Activated CD8-positive, alpha-beta memory T cell treated with anti-CD3 and anti-CD28 coated beads, Interleukin-2, amount 50 U/mL, for 48 hours (primary cell): ENCODE results near the gene PERCC1.
"Not testable (repeated sequence)": the region's sequence is repeated elsewhere in the genome, so short reads cannot be mapped to it uniquely, and the experiment has no call there.

Experiments
- DNase-seq: peaks from one replicate; pipeline ENCODE4 v3.0.0-alpha.2; 2020

Gene PERCC1

DNA sequence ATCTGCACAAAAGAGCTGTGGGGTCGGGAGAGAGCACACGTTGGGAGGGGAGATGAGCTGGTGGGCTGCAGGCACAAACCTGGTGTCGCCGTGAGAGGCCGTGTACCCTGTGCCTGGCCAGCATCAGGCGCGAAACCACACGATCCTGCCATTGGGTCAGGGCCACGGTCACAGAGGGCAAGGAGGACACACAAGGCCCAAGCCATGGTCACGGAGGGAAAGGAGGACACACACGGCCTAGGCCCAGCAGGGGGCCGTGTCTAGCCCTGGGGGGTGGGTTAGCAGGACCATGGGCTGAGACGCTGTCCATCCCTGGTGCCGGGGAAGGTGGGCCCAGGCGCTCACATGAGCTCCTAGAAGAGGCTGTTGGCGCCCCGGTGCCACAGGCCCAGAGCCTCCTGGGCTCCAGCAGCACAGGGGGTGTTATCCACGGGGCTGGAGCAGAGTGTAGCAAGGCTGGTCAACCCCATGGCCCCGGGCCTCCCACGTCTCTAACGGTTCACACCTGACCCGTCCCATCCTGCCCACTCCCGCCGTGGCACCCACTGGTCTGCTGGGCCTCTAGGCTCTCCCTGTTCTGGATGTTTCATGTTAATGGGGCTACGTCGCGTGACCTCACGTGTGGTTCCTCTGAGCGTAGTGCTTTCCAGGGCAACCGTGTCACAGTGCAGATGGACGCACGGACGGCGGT, 21.0 kb downstream of the PERCC1 start:
- no peak for DNase-seq

DNA sequence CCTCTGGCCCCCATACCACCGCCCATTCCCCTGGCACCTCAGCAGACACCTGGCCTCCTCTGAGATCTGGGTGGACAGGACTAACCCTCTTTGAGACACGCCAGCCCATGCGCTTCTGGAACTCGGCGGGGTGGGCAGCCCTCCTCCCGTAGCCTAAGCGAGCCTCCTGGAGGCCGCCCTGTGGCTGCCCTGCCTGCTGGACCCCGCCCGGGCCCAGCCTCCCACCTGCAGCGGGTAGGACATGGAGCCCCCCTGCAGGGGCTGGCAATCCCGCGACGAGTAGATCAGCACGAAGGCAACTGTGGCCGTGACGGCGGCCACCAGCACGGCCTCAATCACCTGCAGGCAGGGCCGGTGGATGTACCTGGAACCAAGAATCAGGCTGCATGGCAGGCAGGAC, 21.7 kb downstream of the PERCC1 start:
- no peak for DNase-seq

DNA sequence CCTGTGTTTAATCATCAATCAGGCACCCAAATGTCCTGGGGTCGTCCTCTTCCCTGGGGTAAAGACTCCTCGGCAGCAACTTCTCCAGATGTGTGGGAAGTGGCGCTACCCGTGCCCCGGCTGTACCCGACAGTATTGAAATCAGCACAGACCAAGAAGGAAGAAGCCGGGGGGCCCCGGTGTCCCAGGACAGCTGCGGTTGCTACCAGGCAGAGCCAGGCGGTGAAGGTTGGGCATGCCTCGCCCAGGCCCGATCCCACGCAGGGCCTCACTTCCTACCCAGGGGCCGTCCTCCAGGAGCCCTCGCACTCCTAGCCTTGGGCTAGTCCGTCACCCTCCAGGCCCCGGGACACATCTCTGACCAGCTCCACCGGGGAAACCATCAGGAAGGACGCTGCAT, 22.4 kb downstream of the PERCC1 start:
- no peak for DNase-seq

DNA sequence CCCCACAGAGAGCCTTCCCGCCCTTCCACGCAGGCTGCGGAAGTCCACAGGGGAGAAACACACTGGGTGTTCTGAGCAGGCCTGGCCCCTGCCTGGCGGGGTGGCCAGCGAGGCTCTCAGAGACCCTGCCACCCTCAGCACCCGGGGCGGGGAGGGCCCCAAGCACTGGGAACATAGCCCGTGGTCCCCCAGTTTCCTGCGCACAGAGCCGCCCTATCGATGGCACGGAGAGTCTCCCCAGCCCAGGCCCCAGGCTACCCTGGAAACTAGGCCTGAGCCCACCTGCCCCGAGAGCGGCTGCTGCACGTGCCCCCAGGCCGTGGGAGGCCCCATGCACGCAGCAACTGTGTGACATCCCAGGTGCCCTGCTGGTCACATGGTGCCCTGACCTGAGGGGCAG, 23.7 kb downstream of the PERCC1 start:
- no peak for DNase-seq

DNA sequence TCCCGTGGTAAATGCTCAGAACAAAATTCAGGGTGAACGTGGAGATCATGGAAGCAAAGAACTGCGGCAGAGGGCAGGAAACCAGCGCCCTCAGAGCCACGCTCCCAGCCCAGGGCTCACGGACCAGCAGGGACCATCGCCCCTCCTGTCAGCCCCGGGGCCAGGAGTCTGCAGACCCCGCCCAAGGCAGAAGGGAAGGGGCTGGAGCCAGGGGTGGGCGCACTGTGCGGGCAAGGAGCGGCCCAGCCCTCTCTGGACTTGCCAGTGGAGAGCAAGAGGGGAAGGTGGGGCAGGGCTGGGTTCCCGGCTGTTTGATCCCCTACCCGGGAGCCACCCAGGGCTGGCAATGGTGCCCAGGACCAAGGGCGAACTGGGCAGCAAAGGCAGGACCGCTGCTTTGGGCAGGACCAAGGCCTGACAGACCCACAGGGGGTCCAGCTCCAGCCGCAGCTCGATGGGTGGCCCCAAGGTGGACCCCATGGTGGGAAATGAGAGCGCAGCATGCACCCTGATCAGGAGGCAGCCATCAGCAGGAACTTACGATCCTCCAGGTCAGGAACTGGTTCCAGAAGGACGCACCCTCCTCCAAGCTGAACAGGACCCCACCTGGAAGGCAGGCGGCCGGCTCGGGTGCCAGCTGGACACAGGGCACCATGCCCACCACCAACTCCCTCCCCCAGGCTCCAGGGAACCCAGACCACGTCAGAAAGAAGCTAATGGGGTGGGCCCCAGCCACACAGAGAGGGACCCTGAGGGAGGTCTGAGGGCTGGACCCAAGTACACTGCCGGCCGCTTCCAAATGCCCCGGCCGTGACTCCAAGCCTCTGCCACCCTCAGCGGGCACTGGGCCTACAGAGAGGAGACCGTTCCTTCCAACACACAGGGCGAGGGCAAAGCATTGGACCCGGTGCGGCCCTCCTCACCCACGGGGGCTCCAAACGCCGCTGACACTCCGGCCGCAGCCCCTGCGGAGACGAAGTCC, 24.6 kb downstream of the PERCC1 start:
- DNase-seq: no peak

DNA sequence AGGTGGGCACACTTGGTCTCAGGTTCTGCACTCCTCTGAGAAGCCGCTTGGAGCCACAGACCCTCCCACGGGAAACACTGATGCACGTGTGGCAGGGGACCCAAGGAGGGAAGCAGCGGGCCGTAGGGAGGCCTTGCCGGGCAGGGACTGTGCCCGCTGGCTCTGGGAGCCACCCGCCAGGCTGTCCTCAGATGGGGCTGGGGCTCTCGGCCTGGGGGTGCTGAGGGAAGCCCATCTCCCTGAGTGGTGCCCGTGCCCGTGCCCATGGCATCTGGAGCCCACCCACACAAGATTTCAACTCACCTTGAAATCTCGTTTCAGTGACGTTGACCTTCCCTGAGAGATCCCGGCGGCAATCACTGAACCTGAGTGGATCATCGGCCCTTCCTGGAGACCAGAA, 26.1 kb downstream of the PERCC1 start:
- no peak for DNase-seq

DNA sequence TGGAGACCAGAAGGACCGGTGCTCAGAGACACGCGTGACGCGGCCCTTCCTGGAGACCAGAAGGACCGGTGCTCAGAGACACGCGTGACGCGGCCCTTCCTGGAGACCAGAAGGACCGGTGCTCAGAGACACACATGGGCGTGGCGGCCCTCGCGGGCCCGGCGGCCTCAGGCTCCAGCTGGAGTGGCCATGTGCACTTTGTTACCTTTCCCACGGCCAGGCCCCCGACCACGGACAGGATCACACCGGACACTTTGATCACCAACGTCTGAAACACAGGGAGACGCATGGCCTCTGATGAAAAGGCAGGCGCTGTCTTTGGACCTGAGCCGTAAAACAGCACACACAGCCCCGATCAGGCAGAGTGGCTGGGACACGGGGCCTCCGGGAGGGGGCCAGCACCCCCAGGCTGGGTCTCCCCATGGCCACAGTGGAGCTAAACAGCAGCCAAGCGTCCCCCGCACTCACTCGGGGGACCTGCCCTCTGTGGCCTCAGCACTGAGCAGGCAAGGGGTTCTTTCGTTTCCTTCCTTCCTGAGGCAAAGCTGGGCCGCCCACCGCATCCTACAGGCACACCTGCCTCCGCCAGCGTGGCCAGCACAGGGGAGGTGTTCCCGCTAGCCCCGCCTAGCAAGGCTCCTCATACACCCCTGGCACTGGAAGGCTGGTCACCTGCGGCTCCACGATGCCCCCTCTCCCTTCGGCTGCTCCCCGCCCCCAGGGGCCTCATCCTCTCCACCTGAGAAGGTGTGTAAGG, 26.8 kb downstream of the PERCC1 start:
- DNase-seq: no peak

DNA sequence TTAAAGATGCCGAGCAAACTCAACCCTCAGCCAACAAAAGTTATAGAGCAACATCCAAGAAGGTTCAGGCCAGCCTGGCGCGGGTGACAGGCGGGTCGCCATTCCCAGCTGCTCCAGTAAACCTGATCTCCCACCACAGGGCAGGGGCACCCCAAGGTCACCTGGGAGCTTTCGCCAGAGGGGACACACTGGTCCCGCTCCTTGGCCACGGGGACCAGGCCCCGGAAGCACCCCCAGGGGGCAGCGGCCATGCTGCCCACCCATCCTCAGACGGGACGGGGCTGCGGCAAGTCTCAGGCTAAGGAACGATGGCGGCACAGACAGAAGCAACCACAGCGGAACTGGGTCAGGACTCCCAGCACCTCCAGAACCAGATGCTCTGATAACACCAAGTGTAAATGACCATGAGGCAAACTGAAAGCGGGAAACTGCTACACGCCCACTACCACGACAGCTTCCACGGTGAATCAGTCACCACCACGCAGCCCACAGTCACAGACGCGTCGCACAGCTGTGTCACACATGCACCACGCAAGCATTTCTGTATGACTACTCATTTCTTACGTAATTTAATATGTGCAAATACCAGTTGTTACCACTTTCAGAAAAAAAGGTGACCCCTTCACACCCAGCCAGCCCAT, 27.6 kb downstream of the PERCC1 start:
- peak; percentile 67 for DNase-seq

DNA sequence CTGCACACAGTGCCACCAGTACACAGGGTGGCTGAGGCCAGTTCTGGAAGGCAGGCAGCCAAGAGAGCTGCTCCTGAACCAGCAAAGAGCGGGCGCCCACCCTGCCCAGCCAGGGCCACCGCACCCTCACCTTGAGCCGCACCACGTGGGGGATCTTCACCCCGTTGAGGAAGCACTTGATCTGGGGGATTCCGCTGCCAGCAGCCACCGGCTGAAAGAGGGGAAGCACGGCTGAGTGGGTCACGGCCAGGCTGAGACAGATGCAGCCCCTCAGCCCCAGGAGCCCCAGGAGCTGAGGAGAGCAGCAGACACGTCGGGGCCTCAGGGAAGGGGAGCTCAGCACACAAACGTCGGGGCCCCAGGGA, 28.1 kb downstream of the PERCC1 start:
- DNase-seq: no peak

DNA sequence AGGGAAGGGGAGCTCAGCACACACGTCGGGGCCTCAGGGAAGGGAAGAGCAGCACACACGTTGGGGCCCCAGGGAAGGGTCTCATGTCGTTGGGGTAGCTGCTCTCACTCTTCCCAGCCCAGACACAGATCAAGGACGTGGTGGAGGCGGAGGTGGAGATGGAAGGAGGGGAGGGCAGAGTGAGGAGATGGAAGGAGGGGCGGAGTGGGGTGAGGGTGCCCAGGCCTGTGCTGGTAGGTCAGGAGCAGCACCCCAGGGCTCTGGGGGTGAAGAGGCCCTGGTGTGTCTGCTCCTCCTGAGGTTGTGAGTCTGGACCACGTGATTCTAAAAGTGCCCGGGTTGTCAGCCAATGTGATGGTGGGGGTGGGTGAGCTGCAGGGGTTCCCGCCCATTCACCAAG, 29.1 kb downstream of the PERCC1 start:
- DNase-seq: no peak

DNA sequence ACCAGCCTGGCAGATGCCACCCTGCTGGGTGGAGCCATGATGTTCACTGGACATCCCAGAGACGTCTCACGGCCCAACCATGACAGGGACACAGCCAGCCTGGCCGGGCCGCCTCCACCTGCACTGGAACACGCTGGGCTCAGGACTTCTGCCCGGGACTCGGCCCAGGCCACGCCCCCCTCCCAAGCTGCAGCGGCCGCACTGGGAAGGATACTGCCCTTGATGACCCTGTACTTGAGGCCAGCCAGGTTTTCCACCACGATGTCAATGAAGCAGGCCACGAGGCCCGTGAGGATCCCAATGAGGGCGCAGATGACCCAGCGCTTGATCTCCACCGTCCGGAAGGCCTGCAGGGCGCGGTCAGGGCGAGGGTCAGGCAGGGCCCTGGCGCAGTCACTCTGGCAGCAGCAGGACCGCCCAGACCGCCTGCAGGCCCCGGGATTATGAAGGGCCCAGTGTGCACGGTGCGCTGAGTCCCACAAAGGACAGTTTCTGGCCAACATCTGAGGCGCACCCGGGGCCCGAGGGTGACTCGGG, 29.8 kb downstream of the PERCC1 start:
- DNase-seq: no peak

DNA sequence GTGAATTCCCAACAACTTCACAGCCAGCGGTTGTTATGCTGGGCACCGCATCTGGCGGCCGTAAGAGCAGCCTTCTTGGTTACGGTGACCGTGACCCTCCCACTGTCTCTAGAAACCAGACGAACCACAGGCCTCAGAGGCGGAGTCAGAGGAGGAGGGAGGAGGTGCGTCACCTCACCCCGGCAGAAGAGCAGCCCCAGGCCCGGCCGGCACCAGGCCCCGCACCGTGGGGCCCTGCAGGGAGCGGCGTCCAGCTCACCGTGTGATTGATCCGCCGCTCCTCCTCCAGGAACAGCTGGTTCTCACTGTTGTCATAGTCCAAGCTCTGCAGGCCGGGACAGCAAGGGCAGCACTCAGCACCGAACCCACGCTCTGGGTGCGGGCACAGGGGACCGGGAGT, 30.3 kb downstream of the PERCC1 start:
- DNase-seq: no peak

DNA sequence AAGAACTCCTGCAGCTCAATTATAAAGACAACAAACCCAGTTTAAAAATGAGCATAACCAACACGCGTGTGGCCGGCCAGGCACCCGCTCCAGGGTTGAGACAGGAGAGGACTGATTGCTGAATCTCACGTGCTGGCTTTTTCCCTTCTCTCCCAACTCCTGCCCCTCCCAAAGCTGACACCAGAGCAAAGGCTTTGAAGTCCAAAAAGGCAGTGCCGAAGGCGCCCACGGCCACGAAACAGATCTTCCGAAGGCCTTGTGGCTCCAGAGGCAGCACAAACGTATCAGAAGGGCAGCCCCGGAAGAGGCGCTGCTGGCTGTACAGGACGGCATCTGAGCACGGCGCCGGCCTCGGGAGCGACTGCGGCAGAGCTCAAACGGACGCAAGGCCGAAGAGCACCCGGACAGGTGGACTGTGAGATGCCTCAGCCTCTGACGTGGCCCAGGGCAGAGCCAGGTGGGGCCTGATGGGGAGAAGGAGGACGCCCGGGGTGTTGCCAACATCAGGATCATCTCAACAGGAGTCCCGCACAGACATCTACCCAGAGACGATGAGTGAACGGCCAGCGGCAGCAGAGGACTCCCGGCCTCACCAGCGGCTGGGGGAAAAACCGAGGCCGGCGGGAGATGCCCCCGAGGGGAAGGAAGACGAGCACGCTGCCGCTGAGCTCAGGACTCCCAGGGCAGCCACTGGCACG, 33.5 kb downstream of the PERCC1 start:
- DNase-seq: no peak

DNA sequence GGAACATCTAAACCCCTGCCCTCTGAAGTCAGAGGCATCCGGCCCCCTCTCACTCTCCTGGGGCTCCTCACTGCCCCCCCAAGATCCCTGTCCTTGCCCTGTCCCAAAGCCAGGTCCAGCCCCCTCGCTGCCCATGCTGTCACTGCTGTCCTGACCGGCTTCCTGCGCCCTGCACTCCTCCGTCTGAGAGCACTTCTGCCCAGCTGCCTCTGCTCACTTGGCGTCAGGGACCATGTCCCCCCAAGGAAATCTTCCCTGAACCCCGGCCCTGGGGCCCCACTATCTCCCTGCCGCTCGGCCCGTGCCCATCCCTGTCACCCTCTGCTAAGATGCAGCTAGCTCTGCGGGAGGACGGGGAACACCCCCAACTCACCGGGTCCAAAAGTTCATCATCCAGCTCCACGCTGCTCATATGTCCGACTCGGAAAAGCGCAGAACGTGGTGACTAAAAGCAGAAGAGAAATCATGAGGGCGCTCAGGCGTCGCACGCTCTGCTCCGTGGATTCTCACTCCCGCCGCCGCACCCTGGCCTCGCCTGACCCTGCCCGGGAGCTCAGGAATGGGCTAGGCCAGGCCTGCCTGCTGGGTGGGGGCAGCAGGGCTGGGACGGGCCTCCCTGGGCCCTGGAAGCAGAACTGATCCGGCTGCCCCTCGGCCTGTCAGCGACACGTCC, 34.2 kb downstream of the PERCC1 start:
- DNase-seq: no peak

DNA sequence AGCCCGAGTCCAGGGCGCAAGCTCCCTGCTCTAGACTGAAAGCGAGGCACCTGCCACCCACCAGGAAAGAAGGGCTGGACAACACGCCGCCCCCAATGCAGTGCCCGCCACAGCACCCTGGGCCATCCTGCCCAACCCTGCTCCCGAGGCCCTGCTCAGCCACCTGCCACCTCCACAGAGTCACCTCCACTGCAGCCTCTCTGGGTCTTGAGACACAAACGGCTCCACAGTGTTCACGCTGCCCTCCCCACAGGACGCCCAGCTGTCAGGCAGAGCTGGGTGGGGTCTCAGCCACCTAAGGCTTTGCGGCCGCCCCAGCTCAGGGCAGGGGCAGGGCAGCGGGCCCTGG, 34.7 kb downstream of the PERCC1 start:
- DNase-seq: no peak

DNA sequence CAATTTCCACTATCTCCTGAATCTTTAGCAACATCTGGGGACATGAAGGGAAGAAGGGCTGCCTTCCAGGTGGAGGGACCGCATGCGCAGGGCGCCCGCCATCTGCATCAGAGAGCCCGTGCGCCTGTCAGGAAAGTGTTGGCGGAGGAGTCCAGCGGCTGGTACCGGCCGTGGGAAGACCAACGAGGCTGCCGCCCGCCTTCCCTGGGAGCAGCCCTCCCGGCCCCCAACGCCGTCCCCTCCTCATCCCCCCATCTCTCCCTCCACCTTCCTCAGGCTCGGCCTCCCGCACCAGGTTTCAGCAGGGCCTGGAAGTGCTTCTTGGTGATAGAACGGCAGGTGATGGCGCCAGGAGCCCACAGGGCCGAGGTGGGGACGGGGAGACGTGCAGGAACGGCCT, 35.2 kb downstream of the PERCC1 start:
- no peak for DNase-seq

DNA sequence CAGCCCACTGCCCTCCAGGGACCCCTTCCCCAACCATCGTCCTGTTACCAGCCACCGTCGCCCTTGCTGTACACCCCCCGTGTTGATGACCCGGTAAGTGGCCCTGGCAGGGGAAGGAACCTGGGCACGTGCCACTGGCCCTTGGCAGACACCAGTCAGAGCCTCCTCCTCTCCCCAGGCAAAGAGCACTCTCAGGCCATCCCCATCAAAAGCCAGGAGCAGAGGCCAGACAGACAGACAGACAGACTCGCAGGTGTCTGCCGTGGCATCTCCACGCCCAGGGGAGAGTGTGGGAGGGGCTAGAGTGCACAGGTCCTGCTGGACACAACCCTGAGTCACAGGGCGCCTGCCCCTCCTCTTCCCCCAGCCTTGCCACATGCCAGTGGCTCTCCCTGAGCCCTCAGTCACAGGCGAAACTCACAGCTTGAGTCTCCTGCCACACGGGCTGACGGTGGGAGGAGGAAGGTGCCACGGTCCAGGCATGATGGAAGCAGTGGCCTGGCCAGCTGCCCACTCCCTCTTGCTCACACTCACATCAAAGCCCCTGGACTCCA, 36.2 kb downstream of the PERCC1 start:
- no peak for DNase-seq

DNA sequence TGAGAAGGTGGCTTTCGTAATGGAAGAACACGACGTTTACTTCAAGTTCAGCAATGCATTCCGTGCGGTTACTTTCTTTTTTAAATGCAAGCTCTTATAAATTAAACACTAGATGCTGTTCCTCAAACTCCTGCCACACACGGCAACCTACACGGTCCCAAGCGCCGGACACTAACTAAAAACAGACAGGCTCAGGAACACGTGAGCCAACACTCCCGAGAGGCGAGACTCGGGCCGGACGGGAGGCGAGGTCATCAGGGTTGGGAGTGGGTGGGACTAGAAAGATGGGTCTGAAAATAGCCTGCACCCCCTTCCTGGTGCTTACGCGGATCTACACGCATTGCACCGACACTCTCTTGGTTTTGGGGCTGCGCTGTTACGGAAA, 37.5 kb downstream of the PERCC1 start:
- DNase-seq: no peak

DNA sequence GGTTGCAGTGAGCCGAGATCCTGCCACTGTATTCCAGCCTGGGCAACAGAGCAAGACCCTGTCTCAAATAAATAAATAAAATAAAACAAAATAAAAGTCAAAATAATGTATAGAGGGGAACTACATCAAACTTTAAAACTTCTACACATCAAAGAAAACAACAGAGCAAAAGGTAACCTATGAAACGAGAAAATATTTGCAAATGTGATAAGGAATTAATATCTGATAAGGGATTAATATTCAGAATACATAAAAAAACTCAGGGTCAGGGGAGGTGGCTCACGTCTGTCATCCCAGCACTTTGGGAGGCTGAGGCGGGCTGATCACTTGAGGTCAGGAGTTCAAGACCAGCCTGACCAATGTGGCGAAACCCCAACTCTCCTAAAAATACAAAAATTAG, 38.3 kb downstream of the PERCC1 start:
- DNase-seq: not testable (repeated sequence)

DNA sequence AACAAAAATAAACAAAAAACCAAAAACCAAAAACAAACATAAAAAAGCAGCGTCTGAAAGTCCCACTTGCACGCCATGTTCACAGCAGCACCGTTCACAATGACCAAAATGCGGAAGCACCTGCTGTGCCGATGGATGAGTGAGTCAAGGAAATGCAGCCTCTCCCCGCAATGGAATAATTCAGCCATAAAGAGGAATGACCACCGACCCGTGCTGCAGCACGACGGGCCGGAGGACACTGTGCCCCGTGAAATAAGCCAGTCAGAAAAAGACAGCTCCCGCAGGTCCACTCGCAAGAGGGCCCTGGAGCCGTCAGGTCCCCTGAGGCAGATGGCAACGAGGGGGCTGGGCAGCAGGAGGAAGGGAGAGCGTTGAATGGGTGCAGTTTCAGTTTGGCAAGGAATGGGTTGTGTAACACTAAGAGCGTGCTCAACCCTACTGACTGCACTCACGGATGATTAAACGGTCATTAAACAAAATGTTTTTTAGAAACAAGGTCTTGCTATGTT, 38.9 kb downstream of the PERCC1 start:
- no peak for DNase-seq
